ENCODE measurements around the gene TACC2. TPM values are rescaled to one million over a fixed set of nuclear protein-coding genes. Genes with fewer than 3 reads are reported as not detected.

TACC2 gene
- total RNA-seq, 3 donors from 2014 or later: 26.1 to 30.5 (median 28.5) TPM

GRCh38 chr10:122219340-122219739 is 230.4 kb downstream of the TACC2 start:
- H3K27ac ChIP-seq: no peak overlapping the region
- no peak for TF ChIP-seq CTCF (IDR thresholded peaks at IDR 0.05)
- no peak for TF ChIP-seq POLR2AphosphoS5 (IDR thresholded peaks at IDR 0.05)
- TF ChIP-seq POLR2A (IDR thresholded peaks at IDR 0.05): no peak

GRCh38 chr10:122220736-122221135 is 231.8 kb downstream of the TACC2 start:
- H3K27ac ChIP-seq: no peak overlapping the region
- no peaks in the 10 kb centered on the region for H3K27me3 ChIP-seq
- TF ChIP-seq POLR2A (IDR thresholded peaks at IDR 0.05): no peak
- TF ChIP-seq CTCF (IDR thresholded peaks at IDR 0.05): no peak
- no peak for TF ChIP-seq POLR2AphosphoS5 (IDR thresholded peaks at IDR 0.05)
- H3K36me3 ChIP-seq: no peaks in the 10 kb centered on the region
- no peak for DNase-seq (ENCODE audit: low spot score in 2 of 2)
- intact Hi-C loops (cut with DNase I; ENCODE audit: low total_unique reads): no loop called here
- H3K4me3 ChIP-seq: no peak overlapping the region
- H3K4me1 ChIP-seq: no peaks in the 10 kb centered on the region
- H3K9me3 ChIP-seq: no peaks in the 10 kb centered on the region

More at GRCh38 chr10:122219340-122219739, 230.4 kb downstream of the TACC2 start:
- intact Hi-C loops (cut with DNase I; ENCODE audit: low total_unique reads): no loop called here
- Histone ChIP-seq H3K4me1 (no peaks in the 10 kb centered on the region), H3K27me3 (no peaks in the 10 kb centered on the region), H3K36me3 (no peaks in the 10 kb centered on the region), H3K4me3 (no peak overlapping the region), H3K9me3 (no peaks in the 10 kb centered on the region)
- no peak for DNase-seq (ENCODE audit: low spot score in 2 of 2)

- no peaks in the 10 kb centered on the region for H3K27me3 ChIP-seq
- intact Hi-C loops (cut with DNase I; ENCODE audit: low total_unique reads): no loop called here
- DNase-seq (ENCODE audit: low spot score in 2 of 2): no peak
- TF ChIP-seq POLR2A (IDR thresholded peaks at IDR 0.05) (no peak), POLR2AphosphoS5 (IDR thresholded peaks at IDR 0.05) (no peak), CTCF (IDR thresholded peaks at IDR 0.05) (no peak)
- no peaks in the 10 kb centered on the region for H3K4me1 ChIP-seq
- H3K36me3 ChIP-seq: no peaks in the 10 kb centered on the region
- no peak overlapping the region for H3K27ac ChIP-seq
- no peaks in the 10 kb centered on the region for H3K9me3 ChIP-seq
- H3K4me3 ChIP-seq: no peak overlapping the region
Measured at GRCh38 chr10:122221958-122222357, 233.0 kb downstream of the TACC2 start.

GRCh38 chr10:122222638-122223037 is 233.7 kb downstream of the TACC2 start:
- H3K27me3 ChIP-seq: no peaks in the 10 kb centered on the region
- no peak for DNase-seq (ENCODE audit: low spot score in 2 of 2)
- TF ChIP-seq CTCF (IDR thresholded peaks at IDR 0.05): no peak
- TF ChIP-seq POLR2A (IDR thresholded peaks at IDR 0.05): no peak
- no peak overlapping the region for H3K4me3 ChIP-seq
- intact Hi-C loops (cut with DNase I; ENCODE audit: low total_unique reads): no loop called here
- H3K36me3 ChIP-seq: no peaks in the 10 kb centered on the region
- no peaks in the 10 kb centered on the region for H3K4me1 ChIP-seq
- no peaks in the 10 kb centered on the region for H3K9me3 ChIP-seq
- H3K27ac ChIP-seq: no peak overlapping the region

- intact Hi-C loops (cut with DNase I; ENCODE audit: low total_unique reads): no loop called here
- no peaks in the 10 kb centered on the region for H3K9me3 ChIP-seq
- no peak overlapping the region for H3K27ac ChIP-seq
- no peaks in the 10 kb centered on the region for H3K27me3 ChIP-seq
- DNase-seq (ENCODE audit: low spot score in 2 of 2): no peak
- H3K4me1 ChIP-seq: no peaks in the 10 kb centered on the region
- no peaks in the 10 kb centered on the region for H3K36me3 ChIP-seq
- TF ChIP-seq POLR2AphosphoS5 (IDR thresholded peaks at IDR 0.05) (no peak), POLR2A (IDR thresholded peaks at IDR 0.05) (no peak), CTCF (IDR thresholded peaks at IDR 0.05) (no peak)
- H3K4me3 ChIP-seq: no peak overlapping the region
Measured at GRCh38 chr10:122224159-122224558, 235.2 kb downstream of the TACC2 start.
